Ovary (tissue), 3 donors: Measurements from ENCODE around the gene USP6NL.

Source experiments
- EP300 ChIP-seq: sonication (generic); formaldehyde crosslinking; IDR thresholded peaks from one replicate; pipeline ENCODE4 v1.6.1; 2017; ENCODE audit warnings: antibody characterized with exemption
- POLR2A ChIP-seq: fragments of 450-650 bp; IDR thresholded peaks from one replicate; pipeline ENCODE4 v1.6.1; 2017; ENCODE audit warnings: antibody characterized with exemption, mild to moderate bottlenecking, moderate library complexity
- TF ChIP-seq, protein P1 (sequence below), 3 donors: fragments of 450-650 bp in 2 of 3; fragments of 200-600 bp in 1 of 3; IDR thresholded peaks; one replicate each; pipeline versions ENCODE4 v1.5.1 to v1.8.0; 2016 to 2022; ENCODE audit warnings: antibody characterized with exemption in 3 of 3, mild to moderate bottlenecking in 1 of 3
- donor health status: DM: no; HTN: no; CAD: no.

GRCh38 chr10:11551104-11551503 lies 60.3 kb downstream of the USP6NL start:
- TF ChIP-seq, protein P1, sequence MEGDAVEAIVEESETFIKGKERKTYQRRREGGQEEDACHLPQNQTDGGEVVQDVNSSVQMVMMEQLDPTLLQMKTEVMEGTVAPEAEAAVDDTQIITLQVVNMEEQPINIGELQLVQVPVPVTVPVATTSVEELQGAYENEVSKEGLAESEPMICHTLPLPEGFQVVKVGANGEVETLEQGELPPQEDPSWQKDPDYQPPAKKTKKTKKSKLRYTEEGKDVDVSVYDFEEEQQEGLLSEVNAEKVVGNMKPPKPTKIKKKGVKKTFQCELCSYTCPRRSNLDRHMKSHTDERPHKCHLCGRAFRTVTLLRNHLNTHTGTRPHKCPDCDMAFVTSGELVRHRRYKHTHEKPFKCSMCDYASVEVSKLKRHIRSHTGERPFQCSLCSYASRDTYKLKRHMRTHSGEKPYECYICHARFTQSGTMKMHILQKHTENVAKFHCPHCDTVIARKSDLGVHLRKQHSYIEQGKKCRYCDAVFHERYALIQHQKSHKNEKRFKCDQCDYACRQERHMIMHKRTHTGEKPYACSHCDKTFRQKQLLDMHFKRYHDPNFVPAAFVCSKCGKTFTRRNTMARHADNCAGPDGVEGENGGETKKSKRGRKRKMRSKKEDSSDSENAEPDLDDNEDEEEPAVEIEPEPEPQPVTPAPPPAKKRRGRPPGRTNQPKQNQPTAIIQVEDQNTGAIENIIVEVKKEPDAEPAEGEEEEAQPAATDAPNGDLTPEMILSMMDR (IDR thresholded peaks at IDR 0.05) = no peak
- TF ChIP-seq EP300 (no peak), POLR2A (no peak)
